Mesenchymal stem cell (in vitro differentiated cells and primary cell): ENCODE measurements around the gene LRFN2. TPM values are rescaled to one million over a fixed set of nuclear protein-coding genes. Genes with fewer than 3 reads are reported as not detected.
A peak's percentile ranks its signal among the peaks of the same experiment; 100 is the strongest.

Experiments
- DNase-seq: peaks from one replicate; pipeline ENCODE4 v3.0.0-alpha.2; 2013
- H2AFZ ChIP-seq: one replicate; pipeline ENCODE4 v1.6.1; 2013; ENCODE audit warnings: low read depth, mild to moderate bottlenecking, control low read depth, inconsistent platforms, low read length, moderate library complexity
- H2AK5ac ChIP-seq: 2 replicates; pipeline ENCODE4 v1.6.1; 2013; ENCODE audit warnings: low read length, moderate library complexity, mild to moderate bottlenecking, inconsistent platforms; ENCODE audit not compliant: severe bottlenecking
- H2BK120ac ChIP-seq: one replicate; pipeline ENCODE4 v1.6.1; 2013; ENCODE audit warnings: low read depth, mild to moderate bottlenecking, inconsistent platforms, low read length, moderate library complexity
- H2BK12ac ChIP-seq, 2 experiments: one replicate each; pipeline ENCODE4 v1.6.1; 2013; ENCODE audit warnings: inconsistent platforms in 2 of 2, low read length in 2 of 2, mild to moderate bottlenecking in 2 of 2, moderate library complexity in 2 of 2, control low read depth in 1 of 2
- H2BK15ac ChIP-seq: one replicate; pipeline ENCODE4 v1.6.1; 2013; ENCODE audit warnings: mild to moderate bottlenecking, low read depth, inconsistent platforms; ENCODE audit not compliant: poor library complexity, severe bottlenecking
- H2BK5ac ChIP-seq: 2 replicates; pipeline ENCODE4 v1.6.1; 2013; ENCODE audit warnings: low read depth, mild to moderate bottlenecking, low read length, control low read depth, inconsistent platforms; ENCODE audit not compliant: poor library complexity, severe bottlenecking
- H3K14ac ChIP-seq, 2 experiments: one replicate each; pipeline ENCODE4 v1.6.1; 2013; ENCODE audit warnings: inconsistent platforms in 2 of 2, low read length in 2 of 2, control low read depth in 1 of 2, mild to moderate bottlenecking in 1 of 2, moderate library complexity in 1 of 2
- H3K18ac ChIP-seq, 2 experiments: one replicate each; pipeline ENCODE4 v1.6.1; 2013; ENCODE audit warnings: inconsistent platforms in 2 of 2, low read length in 2 of 2, control low read depth in 1 of 2, low read depth in 1 of 2, mild to moderate bottlenecking in 1 of 2
- H3K23ac ChIP-seq, 2 experiments: one replicate each; pipeline ENCODE4 v1.6.1; 2013; ENCODE audit warnings: inconsistent platforms in 2 of 2, low read length in 2 of 2, mild to moderate bottlenecking in 2 of 2, moderate library complexity in 2 of 2, control low read depth in 1 of 2
- H3K27ac ChIP-seq: 2 replicates; pipeline ENCODE4 v1.5.1; 2013; ENCODE audit warnings: mild to moderate bottlenecking, moderate library complexity, low read length, control low read depth, inconsistent platforms; ENCODE audit not compliant: poor library complexity, severe bottlenecking
- H3K27me3 ChIP-seq, 2 experiments: 2 replicates each; pipeline versions ENCODE4 v1.6.1 to v1.7.0; 2013; ENCODE audit warnings: low read length in 2 of 2, mild to moderate bottlenecking in 2 of 2, moderate library complexity in 2 of 2, control low read depth in 1 of 2, inconsistent platforms in 1 of 2; ENCODE audit not compliant: control insufficient read depth in 1 of 2, insufficient read depth in 1 of 2
- H3K36me3 ChIP-seq, 2 experiments: 2 replicates each; pipeline versions ENCODE4 v1.6.1 to v1.7.0; 2013; ENCODE audit warnings: low read length in 2 of 2, control low read depth in 1 of 2, inconsistent platforms in 1 of 2, low read depth in 1 of 2, mild to moderate bottlenecking in 1 of 2; ENCODE audit not compliant: insufficient read depth in 2 of 2, control insufficient read depth in 1 of 2
- H3K4ac ChIP-seq, 2 experiments: one replicate each; pipeline ENCODE4 v1.6.1; 2013; ENCODE audit warnings: inconsistent platforms in 2 of 2, low read length in 2 of 2, mild to moderate bottlenecking in 2 of 2, moderate library complexity in 2 of 2, control low read depth in 1 of 2, low read depth in 1 of 2
- H3K4me1 ChIP-seq: 2 replicates; pipeline ENCODE4 v1.6.1; 2013; ENCODE audit warnings: low read depth, low read length, control low read depth; ENCODE audit not compliant: control insufficient read depth, insufficient read depth
- H3K4me2 ChIP-seq: 2 replicates; pipeline ENCODE4 v1.6.1; 2013; ENCODE audit warnings: low read length, mild to moderate bottlenecking, inconsistent platforms; ENCODE audit not compliant: poor library complexity, severe bottlenecking
- H3K4me3 ChIP-seq, 2 experiments: 2 replicates each; pipeline versions ENCODE4 v1.5.1 to v1.7.0; 2013; ENCODE audit warnings: low read length in 2 of 2, mild to moderate bottlenecking in 2 of 2, control low read depth in 1 of 2, low read depth in 1 of 2; ENCODE audit not compliant: insufficient read depth in 1 of 2
- H3K79me1 ChIP-seq: replicated peaks from 2 replicates; pipeline ENCODE4 v1.6.1; 2013; ENCODE audit warnings: mild to moderate bottlenecking, control low read depth, low read length, inconsistent platforms; ENCODE audit not compliant: poor library complexity, severe bottlenecking
- H3K9ac ChIP-seq: 2 replicates; pipeline ENCODE4 v1.7.0; 2013; ENCODE audit warnings: mild to moderate bottlenecking, low read length, moderate library complexity
- H3K9me3 ChIP-seq: 2 replicates; pipeline ENCODE4 v1.7.0; 2013; ENCODE audit warnings: mild to moderate bottlenecking, low read length; ENCODE audit not compliant: control insufficient read depth
- H4K8ac ChIP-seq: one replicate; pipeline ENCODE4 v1.6.1; 2013; ENCODE audit warnings: inconsistent platforms, mild to moderate bottlenecking, low read length, moderate library complexity
- H4K91ac ChIP-seq: one replicate; pipeline ENCODE4 v1.6.1; 2013; ENCODE audit warnings: mild to moderate bottlenecking, low read length, inconsistent platforms
- WGBS: methylation state at CpG from one replicate; pipeline ENCODE4 v1.1.7; 2013; ENCODE audit warnings: mixed read lengths; 5-methylcytosine and 5-hydroxymethylcytosine counted together
- polyA plus RNA-seq, 2 experiments: library from polyadenylated mRNA; stranded (reverse); fragments of 200-250 nt; gene quantifications; one replicate each; pipeline ENCODE4 v1.2.3, GENCODE V29; 2013

The LRFN2 gene
- polyA plus RNA-seq (2013, experiment 1 of 2) = 0.03 TPM
- polyA plus RNA-seq (2013, experiment 2 of 2) = 0.01 TPM

GRCh38 chr6:40587240-40588069, at the start of gene LRFN2:
TSS of gene LRFN2 (minus strand) at chr6:40587364.
- Histone ChIP-seq H2BK5ac (no peak within 1 kb of the TSS), H4K8ac (peak within 1 kb of the TSS; percentile 33), H2AFZ (peak within 1 kb of the TSS; percentile 29), H3K9ac (no peak within 1 kb of the TSS), H3K23ac (peak within 1 kb of the TSS in 1 of 2 experiments; percentile 43), H3K4me1 (peaks cover 20% of the 10 kb centered on the region), H3K79me1 (no peaks in the 10 kb centered on the region), H3K4me3 (peak within 1 kb of the TSS; percentile 59 to 77), H3K27me3 (peaks cover 72 to 84% of the 10 kb centered on the region in 2 experiments), H3K36me3 (no peaks in the 10 kb centered on the region), H3K27ac (no peak within 1 kb of the TSS), H3K4me2 (peak within 1 kb of the TSS; percentile 91), H3K18ac (peak within 1 kb of the TSS in 1 of 2 experiments; percentile 70), H3K4ac (no peak within 1 kb of the TSS), H3K9me3 (no peaks in the 10 kb centered on the region), H2AK5ac (no peak within 1 kb of the TSS), H2BK12ac (peak within 1 kb of the TSS in 1 of 2 experiments; percentile 49), H4K91ac (peak within 1 kb of the TSS; percentile 45), H3K14ac (peak within 1 kb of the TSS in 1 of 2 experiments; percentile 72), H2BK120ac (no peak within 1 kb of the TSS), H2BK15ac (peak within 1 kb of the TSS; percentile 83)
- peak; percentile 74 for DNase-seq
- under 1% methylated on average over 72 of the region's 89 CpGs for WGBS

- Histone ChIP-seq H2AK5ac (no peak overlapping the region), H3K36me3 (no peaks in the 10 kb centered on the region), H3K27ac (no peak overlapping the region), H4K8ac (peak overlapping the region; percentile 14), H3K23ac (no peak overlapping the region), H3K18ac (no peak overlapping the region), H4K91ac (no peak overlapping the region), H2BK15ac (no peak overlapping the region), H3K4ac (no peak overlapping the region), H3K79me1 (no peaks in the 10 kb centered on the region), H3K14ac (no peak overlapping the region), H2AFZ (no peak overlapping the region), H2BK120ac (no peak overlapping the region), H3K4me2 (no peak overlapping the region), H3K4me1 (no peaks in the 10 kb centered on the region), H2BK12ac (no peak overlapping the region), H3K4me3 (no peak overlapping the region), H3K9me3 (no peaks in the 10 kb centered on the region), H2BK5ac (no peak overlapping the region), H3K27me3 (peaks cover 4 to 27% of the 10 kb centered on the region in 2 experiments), H3K9ac (no peak overlapping the region)
- DNase-seq = peak; percentile 11
- 99% methylated on average over 2 of the region's 3 CpGs for WGBS
These were observed 47.3 kb upstream of the LRFN2 start for GRCh38 chr6:40634429-40634828.

- Histone ChIP-seq H2BK5ac (no peak overlapping the region), H2BK120ac (no peak overlapping the region), H3K18ac (no peak overlapping the region), H3K4me2 (no peak overlapping the region), H3K79me1 (no peaks in the 10 kb centered on the region), H2BK15ac (no peak overlapping the region), H2AK5ac (no peak overlapping the region), H3K23ac (no peak overlapping the region), H3K27ac (no peak overlapping the region), H3K36me3 (no peaks in the 10 kb centered on the region), H3K14ac (no peak overlapping the region), H3K4me1 (no peaks in the 10 kb centered on the region), H3K9ac (no peak overlapping the region), H3K4me3 (no peak overlapping the region), H3K9me3 (no peaks in the 10 kb centered on the region), H3K27me3 (peaks cover 4 to 38% of the 10 kb centered on the region in 2 experiments), H3K4ac (no peak overlapping the region), H2AFZ (no peak overlapping the region), H4K8ac (no peak overlapping the region), H2BK12ac (no peak overlapping the region), H4K91ac (no peak overlapping the region)
- DNase-seq = no peak
- 74% methylated on average over 7 of the region's 7 CpGs for WGBS
These were observed 44.6 kb upstream of the LRFN2 start for GRCh38 chr6:40631744-40632143.

GRCh38 chr6:40630488-40630887, 43.3 kb upstream of the LRFN2 start:
- 76% methylated on average over 5 of the region's 5 CpGs for WGBS
- no peak overlapping the region for H2AFZ ChIP-seq
- no peak overlapping the region for H3K27ac ChIP-seq
- no peaks in the 10 kb centered on the region for H3K4me1 ChIP-seq
- no peak overlapping the region for H3K4ac ChIP-seq
- no peaks in the 10 kb centered on the region for H3K36me3 ChIP-seq
- peaks cover 4 to 38% of the 10 kb centered on the region in 2 experiments for H3K27me3 ChIP-seq
- no peak overlapping the region for H3K9ac ChIP-seq
- DNase-seq = peak; percentile 7
- no peak overlapping the region for H2AK5ac ChIP-seq
- H3K9me3 ChIP-seq = peaks cover 4% of the 10 kb centered on the region
- no peak overlapping the region for H2BK15ac ChIP-seq
- H3K23ac ChIP-seq = no peak overlapping the region
- H3K79me1 ChIP-seq = no peaks in the 10 kb centered on the region
- H4K91ac ChIP-seq = peak overlapping the region; percentile 19
- H3K4me2 ChIP-seq = no peak overlapping the region
- no peak overlapping the region for H2BK5ac ChIP-seq
- H2BK12ac ChIP-seq = no peak overlapping the region
- H3K4me3 ChIP-seq = no peak overlapping the region
- peak overlapping the region in 1 of 2 experiments; percentile 72 for H3K18ac ChIP-seq
- peak overlapping the region; percentile 45 for H4K8ac ChIP-seq
- H2BK120ac ChIP-seq = no peak overlapping the region
- H3K14ac ChIP-seq = no peak overlapping the region
